ENCODE data around the gene TMUB2. TPM values are rescaled to one million over a fixed set of nuclear protein-coding genes. Genes with fewer than 3 reads are reported as not detected.
A peak's percentile ranks its signal among the peaks of the same experiment; 100 is the strongest.

TMUB2 gene
- total RNA-seq, 1 donor from 2014 or later: 27.9 TPM

DNA sequence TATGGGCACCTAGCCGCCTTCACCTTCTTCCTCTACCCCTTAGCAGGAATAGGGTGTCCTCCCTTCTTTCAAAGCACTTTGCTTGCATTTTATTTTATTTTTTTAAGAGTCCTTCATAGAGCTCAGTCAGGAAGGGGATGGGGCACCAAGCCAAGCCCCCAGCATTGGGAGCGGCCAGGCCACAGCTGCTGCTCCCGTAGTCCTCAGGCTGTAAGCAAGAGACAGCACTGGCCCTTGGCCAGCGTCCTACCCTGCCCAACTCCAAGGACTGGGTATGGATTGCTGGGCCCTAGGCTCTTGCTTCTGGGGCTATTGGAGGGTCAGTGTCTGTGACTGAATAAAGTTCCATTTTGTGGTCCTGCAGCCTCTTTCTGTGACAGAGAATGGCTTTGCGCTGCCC is 4.6 kb downstream of the TMUB2 start:
- Histone ChIP-seq H3K36me3 (peaks cover 54 to 59% of the 10 kb centered on the region in 2 donors), H3K4me1 (peaks cover 5 to 12% of the 10 kb centered on the region in 2 donors), H3K27ac (no peak overlapping the region), H3K9me3 (no peaks in the 10 kb centered on the region), H3K4me3 (no peak overlapping the region), H3K27me3 (no peaks in the 10 kb centered on the region)
- TF ChIP-seq CTCF (IDR thresholded peaks at IDR 0.05): no peak
- intact Hi-C loops (cut with DNase I): no loop called here
- DNase-seq (ENCODE audit: low spot score in 2 of 2): no peak

DNA sequence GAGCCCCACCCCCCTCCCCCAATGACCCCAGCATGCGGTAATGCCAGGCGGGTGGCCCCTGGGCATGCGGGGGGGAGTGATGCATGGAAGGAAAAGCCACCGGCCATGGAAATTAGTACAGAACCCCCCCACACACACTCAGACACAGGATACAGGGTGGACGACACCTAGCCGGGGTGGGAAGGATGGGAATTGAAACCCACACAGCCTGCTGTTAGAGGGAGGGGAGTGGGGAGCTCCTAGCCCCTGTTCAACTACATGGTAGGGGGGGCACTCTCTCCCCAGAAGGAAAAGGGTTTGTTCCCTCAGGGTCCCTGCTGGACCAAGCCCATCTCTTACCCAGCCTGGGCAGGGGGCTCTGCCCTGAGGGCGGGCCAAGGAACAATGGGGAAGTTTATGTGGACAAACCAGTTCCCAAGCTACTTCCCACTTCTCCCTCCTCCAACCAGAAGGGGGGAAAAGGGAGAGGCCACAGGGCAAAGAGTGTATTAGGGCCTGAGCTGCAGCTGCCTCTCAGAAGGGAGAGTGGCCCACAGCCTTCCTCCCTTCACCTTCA is 5.2 kb downstream of the TMUB2 start:
- no peaks in the 10 kb centered on the region for H3K27me3 ChIP-seq
- no peak overlapping the region for H3K4me3 ChIP-seq
- intact Hi-C loops (cut with DNase I): no loop called here
- no peak for DNase-seq (ENCODE audit: low spot score in 2 of 2)
- no peak overlapping the region for H3K27ac ChIP-seq
- H3K9me3 ChIP-seq: no peaks in the 10 kb centered on the region
- H3K4me1 ChIP-seq: peaks cover 5 to 14% of the 10 kb centered on the region in 2 donors
- no peak for TF ChIP-seq CTCF (IDR thresholded peaks at IDR 0.05)
- peaks cover 58 to 66% of the 10 kb centered on the region in 2 donors for H3K36me3 ChIP-seq

GRCh38 chr17:44192750-44193149 is 6.0 kb downstream of the TMUB2 start:
- no peaks in the 10 kb centered on the region for H3K9me3 ChIP-seq
- H3K4me1 ChIP-seq: peaks cover 5 to 19% of the 10 kb centered on the region in 2 donors
- intact Hi-C loops (cut with DNase I): no loop called here
- DNase-seq (ENCODE audit: low spot score in 2 of 2): no peak
- no peak overlapping the region for H3K4me3 ChIP-seq
- no peak for TF ChIP-seq CTCF (IDR thresholded peaks at IDR 0.05)
- peaks cover 62 to 70% of the 10 kb centered on the region in 2 donors for H3K36me3 ChIP-seq
- no peak overlapping the region for H3K27ac ChIP-seq
- no peaks in the 10 kb centered on the region for H3K27me3 ChIP-seq

DNA sequence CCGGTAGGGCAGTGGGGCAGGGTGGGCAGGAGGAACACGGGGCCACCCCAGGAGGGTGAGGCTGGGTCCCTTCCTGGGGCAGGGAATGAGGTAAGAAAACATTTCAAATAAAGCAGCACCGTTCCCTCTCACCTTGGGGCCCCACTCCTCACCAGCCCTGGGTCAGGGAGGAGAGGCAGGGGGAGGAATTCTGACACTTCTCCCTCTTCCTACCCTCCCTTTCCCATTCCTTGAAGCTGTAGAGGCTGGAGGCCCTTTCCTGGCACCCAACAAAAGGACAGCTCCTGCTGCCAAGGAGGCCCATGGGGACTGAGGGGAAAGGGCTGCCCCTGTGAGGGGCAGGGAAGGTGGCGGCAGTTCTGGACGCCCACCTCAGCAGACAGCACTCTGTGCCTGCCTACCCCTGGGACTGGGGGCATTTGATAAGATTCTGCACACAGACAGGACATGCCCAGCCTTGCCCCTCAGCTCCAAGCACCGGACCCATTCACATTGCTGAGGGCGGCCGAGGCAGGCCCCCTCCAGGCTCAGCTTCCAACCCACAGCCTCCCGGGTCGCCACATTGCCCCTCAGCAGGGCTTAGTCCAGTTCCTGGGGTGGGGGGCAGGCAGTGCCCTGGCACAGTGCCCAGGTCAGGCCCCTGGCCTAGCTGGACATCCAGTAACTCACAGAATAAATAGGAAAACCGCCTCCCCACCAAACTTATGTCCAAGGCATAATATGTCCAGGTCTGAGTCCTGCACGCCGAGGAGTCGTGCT is 6.7 kb downstream of the TMUB2 start:
- no peak overlapping the region for H3K4me3 ChIP-seq
- no peak for TF ChIP-seq CTCF (IDR thresholded peaks at IDR 0.05)
- intact Hi-C loops (cut with DNase I): no loop called here
- H3K36me3 ChIP-seq: peaks cover 62 to 70% of the 10 kb centered on the region in 2 donors
- no peaks in the 10 kb centered on the region for H3K9me3 ChIP-seq
- no peak overlapping the region for H3K27ac ChIP-seq
- no peaks in the 10 kb centered on the region for H3K27me3 ChIP-seq
- peaks cover 0 to 20% of the 10 kb centered on the region in 2 donors for H3K4me1 ChIP-seq
- DNase-seq (ENCODE audit: low spot score in 2 of 2): no peak

- Histone ChIP-seq H3K4me3 (no peak overlapping the region), H3K4me1 (peaks cover 0 to 23% of the 10 kb centered on the region in 2 donors), H3K9me3 (no peaks in the 10 kb centered on the region), H3K27me3 (no peaks in the 10 kb centered on the region), H3K27ac (peak overlapping the region; percentile 98 to 100), H3K36me3 (peaks cover 40 to 48% of the 10 kb centered on the region in 2 donors)
- no peak for TF ChIP-seq CTCF (IDR thresholded peaks at IDR 0.05)
- no peak for DNase-seq (ENCODE audit: low spot score in 2 of 2)
- intact Hi-C loops (cut with DNase I): no loop called here
Observed at GRCh38 chr17:44197107-44197506, 10.3 kb downstream of the TMUB2 start.
